HG03060 (cell line): ENCODE measurements around the gene FARP1.

Source experiments
- ATAC-seq: cut with Tn5 transposase; IDR thresholded peaks from one replicate; pipeline ENCODE4 v1.9.1; 2021; ENCODE audit warnings: low read depth, moderate number of reproducible peaks; ENCODE audit not compliant: unreplicated experiment

FARP1 gene

GRCh38 chr13:98432638-98433037 lies 289.7 kb downstream of the FARP1 start:
- ATAC-seq = no peak

GRCh38 chr13:98433654-98434053 lies 290.8 kb downstream of the FARP1 start:
- no peak for ATAC-seq

- no peak for ATAC-seq
These were observed 291.2 kb downstream of the FARP1 start for GRCh38 chr13:98434060-98434459.

- ATAC-seq = no peak
These were observed 292.5 kb downstream of the FARP1 start for GRCh38 chr13:98435376-98435775.

GRCh38 chr13:98436233-98436910 lies 293.5 kb downstream of the FARP1 start:
- no peak for ATAC-seq

GRCh38 chr13:98438246-98439125 lies 295.6 kb downstream of the FARP1 start:
- ATAC-seq = no peak

- ATAC-seq = no peak
These were observed 296.4 kb downstream of the FARP1 start for GRCh38 chr13:98439126-98439828.

GRCh38 chr13:98439896-98440295 lies 297.0 kb downstream of the FARP1 start:
- ATAC-seq = no peak

GRCh38 chr13:98440390-98441055 lies 297.6 kb downstream of the FARP1 start:
- no peak for ATAC-seq

GRCh38 chr13:98441056-98441676 lies 298.3 kb downstream of the FARP1 start:
- no peak for ATAC-seq

- no peak for ATAC-seq
These were observed 299.7 kb downstream of the FARP1 start for GRCh38 chr13:98442391-98443230.

- no peak for ATAC-seq
These were observed 300.4 kb downstream of the FARP1 start for GRCh38 chr13:98443329-98443728.

GRCh38 chr13:98443800-98444325 lies 301.0 kb downstream of the FARP1 start:
- ATAC-seq = no peak

GRCh38 chr13:98444381-98444780 lies 301.5 kb downstream of the FARP1 start:
- ATAC-seq = no peak

GRCh38 chr13:98445340-98446233 lies 302.7 kb downstream of the FARP1 start:
- peak; percentile 69 for ATAC-seq

- no peak for ATAC-seq
These were observed 303.3 kb downstream of the FARP1 start for GRCh38 chr13:98446234-98446621.

GRCh38 chr13:98447130-98447529 lies 304.2 kb downstream of the FARP1 start:
- no peak for ATAC-seq
